Measurements from ENCODE around the gene WDR5.

WDR5 gene

GRCh38 chr9:134153450-134153849, 17.6 kb downstream of the WDR5 start:
- no peak for DNase-seq (ENCODE audit: low read depth)
- H3K4me3 ChIP-seq (ENCODE audit: low read length) = no peak overlapping the region
- TF ChIP-seq CTCF (IDR thresholded peaks at IDR 0.05; ENCODE audit: insufficient read depth, low read depth, low read length, missing control alignments) = no peak

DNA sequence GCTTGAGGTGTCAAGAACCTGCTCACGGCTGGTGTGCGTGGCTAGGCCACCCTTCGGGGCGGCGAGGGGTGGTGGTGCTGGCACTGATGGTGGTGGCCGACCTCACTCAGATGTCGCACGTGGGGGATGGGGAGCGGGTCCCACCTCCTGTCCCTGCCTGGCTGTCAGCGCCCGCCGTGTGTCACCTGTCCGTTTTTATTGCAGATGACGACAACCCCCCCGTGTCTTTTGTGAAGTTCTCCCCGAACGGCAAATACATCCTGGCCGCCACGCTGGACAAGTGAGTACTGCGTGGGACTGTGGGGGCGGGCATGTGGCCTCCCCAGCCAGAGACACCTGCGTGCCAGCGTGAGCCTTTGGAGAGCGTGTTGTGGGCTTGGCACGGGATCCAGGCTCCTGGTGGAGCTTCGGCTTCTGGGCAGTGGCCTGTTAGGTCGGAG, 18.4 kb downstream of the WDR5 start:
- no peak for TF ChIP-seq CTCF (IDR thresholded peaks at IDR 0.05; ENCODE audit: insufficient read depth, low read depth, low read length, missing control alignments)
- DNase-seq (ENCODE audit: low read depth) = no peak
- no peak overlapping the region for H3K4me3 ChIP-seq (ENCODE audit: low read length)

DNA sequence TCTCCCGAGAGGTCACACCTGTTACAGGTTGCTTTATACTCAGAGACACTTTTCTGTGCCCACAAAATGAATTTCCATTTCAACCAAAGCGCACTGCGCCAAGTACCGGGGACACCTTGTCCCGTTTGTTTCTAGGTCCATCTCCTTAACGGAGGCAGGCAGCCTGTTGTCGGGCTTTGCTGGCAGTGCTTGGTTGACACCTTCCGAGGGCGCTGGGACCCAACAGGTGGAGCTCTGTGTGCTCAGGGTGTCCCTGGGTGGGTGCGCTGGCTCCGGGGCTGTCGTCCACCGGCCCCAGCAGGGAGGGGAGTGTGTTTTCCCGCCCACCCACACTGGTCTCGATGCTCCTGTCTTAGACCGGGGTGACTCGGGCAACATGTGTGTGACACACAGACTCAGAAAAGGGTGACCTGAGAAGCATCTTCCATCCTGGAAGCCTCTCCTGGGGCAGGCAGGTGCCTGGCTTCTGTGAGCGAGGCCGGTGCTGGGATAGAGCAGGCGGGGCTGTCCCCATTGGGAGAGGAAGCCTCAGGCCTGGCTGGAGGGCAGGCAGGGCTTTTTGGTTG, 20.0 kb downstream of the WDR5 start:
- no peak overlapping the region for H3K4me3 ChIP-seq (ENCODE audit: low read length)
- TF ChIP-seq CTCF (IDR thresholded peaks at IDR 0.05; ENCODE audit: insufficient read depth, low read depth, low read length, missing control alignments) = no peak
- DNase-seq (ENCODE audit: low read depth) = no peak

- H3K4me3 ChIP-seq (ENCODE audit: low read length) = no peak overlapping the region
- no peak for DNase-seq (ENCODE audit: low read depth)
- no peak for TF ChIP-seq CTCF (IDR thresholded peaks at IDR 0.05; ENCODE audit: insufficient read depth, low read depth, low read length, missing control alignments)
Observed at GRCh38 chr9:134156564-134157377, 20.9 kb downstream of the WDR5 start.

- no peak for TF ChIP-seq CTCF (IDR thresholded peaks at IDR 0.05; ENCODE audit: insufficient read depth, low read depth, low read length, missing control alignments)
- no peak for DNase-seq (ENCODE audit: low read depth)
- no peak overlapping the region for H3K4me3 ChIP-seq (ENCODE audit: low read length)
Observed at GRCh38 chr9:134157378-134157885, 21.6 kb downstream of the WDR5 start.

GRCh38 chr9:134158242-134158641, 22.4 kb downstream of the WDR5 start:
- H3K4me3 ChIP-seq (ENCODE audit: low read length) = no peak overlapping the region
- no peak for DNase-seq (ENCODE audit: low read depth)
- no peak for TF ChIP-seq CTCF (IDR thresholded peaks at IDR 0.05; ENCODE audit: insufficient read depth, low read depth, low read length, missing control alignments)

Data from epithelial cell of esophagus (primary cell).